ENCODE data around the gene ZNF324. TPM values are rescaled to one million over a fixed set of nuclear protein-coding genes. Genes with fewer than 3 reads are reported as not detected.

Gene ZNF324
- total and polyA plus RNA-seq, 4 donors, result 4.6 to 13.9 (median 8.9) TPM

GRCh38 chr19:58519087-58519354 is 52.1 kb downstream of the ZNF324 start:
- peak; percentile 18 for TF ChIP-seq CTCF (IDR thresholded peaks at IDR 0.05; ENCODE audit: control extremely low read depth, extremely low read depth)
- ATAC-seq (ENCODE audit: insufficient read depth, low FRiP score) (peak; percentile 31), DNase-seq (peak; percentile 79 to 86 (median 85))
- 0% methylated on average over 14 of the region's 14 CpGs for WGBS, 2 donors
- Histone ChIP-seq H3K27me3 (ENCODE audit: control insufficient read depth in 3 of 3, insufficient read depth in 3 of 3, low read length in 2 of 3) (no peaks in the 10 kb centered on the region), H3K27ac (ENCODE audit: low read depth in 1 of 2, low read length in 1 of 2) (peak overlapping the region; percentile 91 to 94), H3K4me1 (ENCODE audit: control insufficient read depth in 5 of 5, insufficient read depth in 5 of 5, low read length in 5 of 5) (peaks cover 0 to 22% (median 10%) of the 10 kb centered on the region in 5 donors), H3K9me3 (ENCODE audit: control insufficient read depth in 4 of 4, insufficient read depth in 3 of 4, low read length in 3 of 4) (no peaks in the 10 kb centered on the region), H3K36me3 (ENCODE audit: control insufficient read depth in 4 of 4, insufficient read depth in 4 of 4, low read length in 4 of 4) (peaks cover 0 to 16% (median 8%) of the 10 kb centered on the region in 4 donors), H3K4me3 (peak overlapping the region; percentile 65), H3K9ac (ENCODE audit: insufficient read depth in 1 of 2, low read length in 2 of 2) (peak overlapping the region; percentile 82 to 87)

GRCh38 chr19:58519355-58520256 is 52.7 kb downstream of the ZNF324 start, which contains the start of gene ZBTB45:
Gene ZBTB45 (minus strand): TSS chr19:58519810. CDS start chr19:58517673, 2,137 bp downstream.
- Histone ChIP-seq H3K4me1 (ENCODE audit: control insufficient read depth in 5 of 5, insufficient read depth in 5 of 5, low read length in 5 of 5) (peaks cover 0 to 18% (median 6%) of the 10 kb centered on the region in 5 donors), H3K27ac (ENCODE audit: low read depth in 1 of 2, low read length in 1 of 2) (peak within 1 kb of the TSS; percentile 91 to 94), H3K9me3 (ENCODE audit: control insufficient read depth in 4 of 4, insufficient read depth in 3 of 4, low read length in 3 of 4) (no peaks in the 10 kb centered on the region), H3K4me3 (peak within 1 kb of the TSS; percentile 65), H3K36me3 (ENCODE audit: control insufficient read depth in 4 of 4, insufficient read depth in 4 of 4, low read length in 4 of 4) (peaks cover 0 to 16% (median 8%) of the 10 kb centered on the region in 4 donors), H3K27me3 (ENCODE audit: control insufficient read depth in 3 of 3, insufficient read depth in 3 of 3, low read length in 2 of 3) (no peaks in the 10 kb centered on the region), H3K9ac (ENCODE audit: insufficient read depth in 1 of 2, low read length in 2 of 2) (peak within 1 kb of the TSS; percentile 87 to 89)
- ATAC-seq (ENCODE audit: insufficient read depth, low FRiP score), result peak; percentile 89
- DNase-seq, result peak; percentile 95 to 98 (median 97)
- WGBS, 2 donors, result 0 to 1% methylated on average over 87 of the region's 87 CpGs
- TF ChIP-seq CTCF (IDR thresholded peaks at IDR 0.05; ENCODE audit: control extremely low read depth, extremely low read depth), result peak; percentile 54

DNA sequence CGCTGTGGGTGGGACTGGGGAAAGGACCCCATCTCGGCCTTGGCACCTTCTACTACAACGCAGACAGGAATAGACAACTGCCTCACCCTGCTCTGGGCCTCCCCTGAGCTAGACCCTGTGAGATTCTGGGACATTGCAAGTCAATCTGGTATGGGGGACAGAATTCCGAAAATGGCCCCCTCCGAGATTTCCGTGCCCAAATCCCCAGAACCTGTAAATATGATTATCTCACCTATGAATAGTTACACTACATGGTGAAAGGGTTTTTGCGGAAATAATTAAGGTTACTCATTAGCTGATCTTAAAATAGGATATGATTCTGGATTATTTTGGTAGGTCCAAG is 53.3 kb downstream of the ZNF324 start:
- ATAC-seq (ENCODE audit: insufficient read depth, low FRiP score), result no peak
- Histone ChIP-seq H3K36me3 (ENCODE audit: control insufficient read depth in 4 of 4, insufficient read depth in 4 of 4, low read length in 4 of 4) (peaks cover 0 to 16% (median 8%) of the 10 kb centered on the region in 4 donors), H3K4me3 (peak overlapping the region; percentile 53), H3K9ac (ENCODE audit: insufficient read depth in 1 of 2, low read length in 2 of 2) (peak overlapping the region; percentile 67 to 89), H3K4me1 (ENCODE audit: control insufficient read depth in 5 of 5, insufficient read depth in 5 of 5, low read length in 5 of 5) (peaks cover 0 to 18% (median 4%) of the 10 kb centered on the region in 5 donors), H3K27ac (ENCODE audit: low read depth in 1 of 2, low read length in 1 of 2) (peak overlapping the region; percentile 91 to 94), H3K27me3 (ENCODE audit: control insufficient read depth in 3 of 3, insufficient read depth in 3 of 3, low read length in 2 of 3) (no peaks in the 10 kb centered on the region), H3K9me3 (ENCODE audit: control insufficient read depth in 4 of 4, insufficient read depth in 3 of 4, low read length in 3 of 4) (no peaks in the 10 kb centered on the region)
- no peak for DNase-seq
- 11 to 12% methylated on average over 7 of the region's 7 CpGs for WGBS, 2 donors
- TF ChIP-seq CTCF (IDR thresholded peaks at IDR 0.05; ENCODE audit: control extremely low read depth, extremely low read depth), result no peak

Measured in lung (tissue), 12 donors.